Immature natural killer cell (primary cell): ENCODE data around the gene CNOT11. TPM values are rescaled to one million over a fixed set of nuclear protein-coding genes. Genes with fewer than 3 reads are reported as not detected.
"Not testable (repeated sequence)": the region's sequence is repeated elsewhere in the genome, so short reads cannot be mapped to it uniquely, and the experiment has no call there.

Experiments used
- DNase-seq, 3 donors: peaks; one replicate each; pipeline ENCODE4 v3.0.0; 2022; ENCODE audit warnings: mixed read lengths in 1 of 3
- H3K27ac Mint-ChIP-seq, 6 donors: one replicate each; pipeline ENCODE4 v1.8.0; 2020; ENCODE audit warnings: mixed read lengths in 6 of 6, mild to moderate bottlenecking in 5 of 6, inconsistent platforms in 4 of 6, moderate library complexity in 3 of 6
- H3K27me3 Mint-ChIP-seq, 3 donors: one replicate each; pipeline ENCODE4 v1.8.0; 2020 to 2021; ENCODE audit warnings: low read depth in 3 of 3, mild to moderate bottlenecking in 3 of 3, mixed read lengths in 3 of 3, moderate library complexity in 3 of 3, inconsistent platforms in 1 of 3
- H3K36me3 Mint-ChIP-seq, 3 donors: one replicate each; pipeline ENCODE4 v1.8.0; 2020; ENCODE audit warnings: mixed read lengths in 3 of 3, inconsistent platforms in 2 of 3, mild to moderate bottlenecking in 2 of 3
- H3K4me1 Mint-ChIP-seq, 2 donors: one replicate each; pipeline ENCODE4 v1.8.0; 2020; ENCODE audit warnings: inconsistent platforms in 2 of 2, mild to moderate bottlenecking in 2 of 2, mixed read lengths in 2 of 2, moderate library complexity in 1 of 2
- H3K4me3 Mint-ChIP-seq, 5 donors: one replicate each; pipeline ENCODE4 v1.8.0; 2020; ENCODE audit warnings: mild to moderate bottlenecking in 5 of 5, mixed read lengths in 5 of 5, inconsistent platforms in 3 of 5, moderate library complexity in 3 of 5
- H3K9me3 Mint-ChIP-seq, 6 donors: one replicate each; pipeline ENCODE4 v1.8.0; 2020; ENCODE audit warnings: mild to moderate bottlenecking in 6 of 6, mixed read lengths in 6 of 6, inconsistent platforms in 4 of 6, moderate library complexity in 3 of 6
- polyA plus RNA-seq, 3 donors: library from polyadenylated mRNA; unstranded; fragments of 300-500 nt; fragmentation: Illumina TruSeq; gene quantifications; one replicate each; pipeline ENCODE4 v1.2.3, GENCODE V29; 2021

The CNOT11 gene
- polyA plus RNA-seq, 3 donors from 2014 or later: 37.0 to 56.9 (median 39.3) TPM

GRCh38 chr2:101235956-101236355 is 16.7 kb upstream of the CNOT11 start:
- not testable (repeated sequence) for H3K9me3 Mint-ChIP-seq, H3K27ac Mint-ChIP-seq, H3K27me3 Mint-ChIP-seq, H3K4me1 Mint-ChIP-seq, H3K36me3 Mint-ChIP-seq, DNase-seq, H3K4me3 Mint-ChIP-seq

DNA sequence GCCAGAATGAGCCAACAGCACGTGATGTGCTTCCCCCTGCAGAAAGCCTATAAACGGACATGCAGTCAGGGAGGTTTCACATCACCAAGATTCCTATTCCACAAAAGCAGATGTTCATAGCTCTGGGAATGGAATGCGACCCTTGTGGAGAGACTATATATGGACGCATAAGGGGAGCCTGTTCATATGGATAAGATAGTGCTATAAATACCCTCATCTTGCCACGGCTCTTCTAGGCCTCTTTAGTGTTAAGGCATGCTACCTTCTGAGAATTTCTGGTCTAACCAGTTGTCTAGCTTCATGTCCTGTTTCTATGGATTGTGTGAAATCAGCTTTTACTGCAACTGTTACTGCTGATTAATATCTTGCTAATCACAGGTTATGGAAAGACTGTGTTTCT is 14.7 kb upstream of the CNOT11 start:
- H3K36me3 Mint-ChIP-seq, H3K4me1 Mint-ChIP-seq, H3K4me3 Mint-ChIP-seq, H3K27ac Mint-ChIP-seq, H3K27me3 Mint-ChIP-seq, DNase-seq, H3K9me3 Mint-ChIP-seq: not testable (repeated sequence)

DNA sequence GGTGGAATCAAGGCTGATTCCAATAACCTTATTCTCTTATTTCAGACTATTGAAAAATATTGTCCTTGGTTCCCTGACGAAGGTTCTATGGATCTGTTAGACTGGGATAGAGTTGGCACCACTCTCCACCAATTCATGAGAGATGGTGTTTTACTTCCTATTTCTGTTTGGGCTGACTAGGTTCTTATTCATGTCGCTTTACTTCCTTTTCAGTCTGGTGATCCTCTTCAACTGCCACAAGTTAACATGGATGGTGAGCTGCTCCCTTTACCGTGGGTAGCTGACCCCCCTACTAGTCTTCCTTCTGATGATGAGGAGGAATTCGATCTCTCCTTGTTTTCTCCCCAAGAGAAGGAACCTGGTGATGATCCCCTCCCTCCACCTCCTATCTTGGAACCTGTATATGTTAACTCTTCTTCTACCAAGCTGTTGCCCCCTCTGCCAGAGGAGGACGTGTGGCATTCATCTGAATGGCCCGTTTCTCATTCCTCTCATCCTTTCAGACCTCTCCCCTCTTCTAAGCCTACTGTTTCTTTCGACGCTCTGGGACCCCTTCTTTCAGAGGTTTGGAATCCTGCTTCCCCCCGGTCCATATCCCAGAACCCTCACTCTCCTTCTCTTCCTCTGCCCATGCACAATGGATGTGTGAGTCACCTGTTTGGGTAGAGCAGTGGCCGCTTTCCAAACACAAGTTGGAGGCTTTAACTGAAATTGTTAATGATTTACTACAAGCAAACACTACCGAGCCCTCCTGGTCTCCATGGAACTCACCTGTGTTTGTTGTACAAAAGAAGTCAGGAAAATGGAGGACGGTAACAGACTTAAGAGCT is 13.5 kb upstream of the CNOT11 start:
- H3K4me1 Mint-ChIP-seq: peaks cover 0 to 4% of the 10 kb centered on the region in 2 donors
- H3K9me3 Mint-ChIP-seq: peaks cover 0 to 3% (median 0%) of the 10 kb centered on the region in 6 donors
- peaks cover 0 to 6% (median 1%) of the 10 kb centered on the region in 3 donors for H3K27me3 Mint-ChIP-seq
- no peak overlapping the region for H3K4me3 Mint-ChIP-seq
- no peak for DNase-seq
- H3K36me3 Mint-ChIP-seq: no peaks in the 10 kb centered on the region
- peak overlapping the region in 1 of 6 donors; percentile 14 for H3K27ac Mint-ChIP-seq

- not testable (repeated sequence) for H3K36me3 Mint-ChIP-seq, H3K27ac Mint-ChIP-seq, H3K4me3 Mint-ChIP-seq, DNase-seq, H3K27me3 Mint-ChIP-seq, H3K9me3 Mint-ChIP-seq, H3K4me1 Mint-ChIP-seq
These were observed 12.9 kb upstream of the CNOT11 start for GRCh38 chr2:101239760-101240118.

DNA sequence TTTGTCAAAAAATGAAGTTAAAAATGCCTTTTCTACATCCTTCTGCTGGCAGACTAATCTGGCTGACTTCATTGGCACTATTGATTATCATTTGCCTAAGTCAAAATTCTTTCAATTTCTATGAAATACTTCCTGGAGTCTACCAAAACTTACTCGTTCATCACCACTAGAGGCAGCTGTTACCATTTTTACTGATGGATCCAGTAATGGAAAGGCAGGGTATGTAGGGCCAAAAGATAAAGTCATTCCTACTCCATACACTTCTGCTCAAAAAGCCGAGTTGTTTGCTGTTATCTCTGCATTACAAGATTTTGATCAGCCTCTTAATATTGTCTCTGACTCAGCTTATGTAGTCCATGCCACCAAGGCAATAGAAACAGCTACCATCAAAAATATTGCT is 12.0 kb upstream of the CNOT11 start:
- DNase-seq: peak in 2 of 3 donors; percentile 10 to 14
- H3K9me3 Mint-ChIP-seq, H3K4me3 Mint-ChIP-seq, H3K4me1 Mint-ChIP-seq, H3K27me3 Mint-ChIP-seq, H3K27ac Mint-ChIP-seq, H3K36me3 Mint-ChIP-seq: not testable (repeated sequence)

DNA sequence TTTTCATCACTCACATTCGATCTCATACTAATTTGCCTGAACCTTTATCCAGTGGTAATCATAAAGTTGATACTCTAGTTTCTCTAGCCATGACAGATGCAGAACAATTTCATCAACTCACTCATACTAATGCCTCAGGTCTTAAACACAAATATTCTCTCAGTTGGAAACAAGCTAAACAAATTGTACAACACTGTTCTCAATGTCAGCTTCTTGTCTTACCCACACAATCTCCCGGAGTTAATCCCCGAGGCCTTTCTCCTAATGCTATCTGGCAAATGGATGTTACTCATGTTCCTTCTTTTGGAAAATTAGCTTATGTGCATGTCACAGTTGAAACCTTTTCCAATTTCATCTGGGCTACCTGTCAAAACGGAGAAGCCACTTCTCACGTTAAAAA is 11.5 kb upstream of the CNOT11 start:
- peaks cover 0 to 6% (median 0%) of the 10 kb centered on the region in 3 donors for H3K27me3 Mint-ChIP-seq
- H3K9me3 Mint-ChIP-seq: peaks cover 0 to 3% (median 0%) of the 10 kb centered on the region in 6 donors
- no peak overlapping the region for H3K27ac Mint-ChIP-seq
- H3K4me3 Mint-ChIP-seq: no peak overlapping the region
- no peaks in the 10 kb centered on the region for H3K36me3 Mint-ChIP-seq
- DNase-seq: no peak
- H3K4me1 Mint-ChIP-seq: peaks cover 0 to 4% of the 10 kb centered on the region in 2 donors

GRCh38 chr2:101244373-101244772 is 8.3 kb upstream of the CNOT11 start:
- not testable (repeated sequence) for DNase-seq, H3K36me3 Mint-ChIP-seq, H3K4me1 Mint-ChIP-seq, H3K9me3 Mint-ChIP-seq, H3K27ac Mint-ChIP-seq, H3K4me3 Mint-ChIP-seq, H3K27me3 Mint-ChIP-seq

GRCh38 chr2:101244899-101245298 is 7.8 kb upstream of the CNOT11 start:
- not testable (repeated sequence) for H3K9me3 Mint-ChIP-seq, H3K27me3 Mint-ChIP-seq, H3K4me3 Mint-ChIP-seq, H3K36me3 Mint-ChIP-seq, H3K4me1 Mint-ChIP-seq, H3K27ac Mint-ChIP-seq, DNase-seq

GRCh38 chr2:101245468-101245867 is 7.2 kb upstream of the CNOT11 start:
- H3K4me1 Mint-ChIP-seq, H3K27ac Mint-ChIP-seq, H3K36me3 Mint-ChIP-seq, H3K27me3 Mint-ChIP-seq, H3K9me3 Mint-ChIP-seq, DNase-seq, H3K4me3 Mint-ChIP-seq: not testable (repeated sequence)

- Mint-ChIP-seq H3K27me3 (peaks cover 12 to 20% (median 16%) of the 10 kb centered on the region in 3 donors), H3K4me3 (peak overlapping the region in 1 of 5 donors; percentile 3), H3K4me1 (peaks cover 13 to 20% of the 10 kb centered on the region in 2 donors)
- H3K9me3 Mint-ChIP-seq, H3K27ac Mint-ChIP-seq, DNase-seq, H3K36me3 Mint-ChIP-seq: not testable (repeated sequence)
These were observed 3.9 kb upstream of the CNOT11 start for GRCh38 chr2:101248756-101249155.

DNA sequence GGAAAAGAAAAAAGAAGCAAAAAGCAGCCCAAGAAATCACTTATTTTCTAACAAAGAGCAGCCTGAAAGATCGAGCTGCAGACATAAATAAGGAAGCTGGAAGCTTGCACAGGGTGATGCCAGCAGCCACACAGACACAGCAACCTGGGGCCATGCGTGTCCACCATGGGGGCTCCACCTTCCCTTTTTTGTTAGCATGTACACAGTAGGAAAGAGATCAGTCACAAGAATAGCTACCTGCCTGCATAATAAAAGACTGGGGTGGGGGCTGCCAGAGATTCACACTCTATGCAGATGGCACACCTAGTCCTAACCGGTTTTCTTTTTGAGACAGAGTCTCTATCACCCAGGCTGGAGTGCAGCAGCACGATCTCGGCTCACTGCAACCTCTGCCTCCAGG is 2.9 kb upstream of the CNOT11 start:
- Mint-ChIP-seq H3K27ac (peak overlapping the region in 1 of 6 donors; percentile 36), H3K4me3 (no peak overlapping the region), H3K27me3 (peaks cover 12 to 22% (median 17%) of the 10 kb centered on the region in 3 donors), H3K9me3 (no peaks in the 10 kb centered on the region), H3K36me3 (no peaks in the 10 kb centered on the region), H3K4me1 (peaks cover 24 to 31% of the 10 kb centered on the region in 2 donors)
- no peak for DNase-seq

DNA sequence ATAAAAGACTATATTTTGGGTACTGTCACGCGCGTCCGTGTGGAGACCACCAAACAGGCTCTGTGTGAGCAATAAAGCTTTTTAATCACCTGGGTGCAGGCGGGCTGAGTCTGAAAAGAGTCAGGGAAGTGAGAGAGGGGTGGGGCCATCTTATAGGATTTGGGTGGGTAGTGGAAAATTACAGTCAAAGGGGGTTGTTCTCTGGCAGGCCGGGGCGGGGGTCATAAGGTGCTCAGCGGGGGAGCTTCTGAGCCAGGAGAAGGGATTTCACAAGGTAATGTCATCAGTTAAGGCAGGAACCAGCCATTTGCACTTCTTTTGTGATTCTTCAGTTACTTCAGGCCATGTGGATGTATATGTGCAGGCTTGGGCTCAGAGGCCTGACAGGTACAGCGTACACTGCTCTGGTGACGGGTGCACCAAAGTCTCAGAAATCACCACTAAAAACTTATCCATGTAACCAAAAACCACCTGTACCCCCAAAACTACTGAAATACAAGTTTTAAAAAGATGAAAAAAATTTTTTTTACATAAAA is 1.4 kb upstream of the CNOT11 start:
- H3K27ac Mint-ChIP-seq: peak overlapping the region in 4 of 6 donors; percentile 26 to 77 (median 48)
- not testable (repeated sequence) for H3K9me3 Mint-ChIP-seq, H3K36me3 Mint-ChIP-seq, DNase-seq
- H3K4me1 Mint-ChIP-seq: peaks cover 35 to 46% of the 10 kb centered on the region in 2 donors
- H3K27me3 Mint-ChIP-seq: peaks cover 12 to 24% (median 17%) of the 10 kb centered on the region in 3 donors
- H3K4me3 Mint-ChIP-seq: peak overlapping the region; percentile 15 to 52 (median 39)

DNA sequence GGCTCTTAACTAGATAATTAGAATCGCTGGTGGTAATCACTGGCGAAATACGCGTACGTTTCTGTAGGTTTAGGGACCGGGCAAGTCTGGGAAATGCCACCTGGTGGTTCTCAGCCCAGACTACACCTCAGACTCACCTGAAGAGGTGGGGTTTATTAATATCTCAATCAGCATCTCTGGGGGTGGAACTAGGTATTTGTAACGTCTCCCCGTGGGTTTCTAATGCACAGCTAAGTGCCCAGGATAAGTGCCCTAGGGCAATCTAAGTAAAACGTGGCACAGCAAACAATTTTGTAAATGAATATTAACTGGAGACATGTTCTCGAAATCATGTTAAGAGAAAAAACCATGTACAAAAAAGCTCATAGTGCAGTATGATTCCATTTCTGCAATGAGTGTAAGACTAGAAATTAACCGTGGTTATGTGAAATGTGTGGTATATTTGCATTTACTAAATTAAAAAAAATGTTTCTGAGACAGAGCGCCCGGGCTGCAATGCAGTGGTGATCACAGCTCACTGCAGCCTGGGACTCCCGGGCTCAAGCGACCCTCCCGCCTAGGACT is 760 bp upstream of the CNOT11 start:
- Mint-ChIP-seq H3K27ac (peak overlapping the region; percentile 90 to 99 (median 96)), H3K36me3 (peaks cover 0 to 3% (median 0%) of the 10 kb centered on the region in 3 donors), H3K9me3 (no peaks in the 10 kb centered on the region), H3K4me1 (peaks cover 38 to 49% of the 10 kb centered on the region in 2 donors), H3K27me3 (peaks cover 12 to 24% (median 17%) of the 10 kb centered on the region in 3 donors), H3K4me3 (peak overlapping the region; percentile 92 to 99 (median 96))
- DNase-seq: no peak

GRCh38 chr2:101253013-101253702 is 472 bp downstream of the CNOT11 start:
- peak overlapping the region; percentile 90 to 99 (median 97) for H3K27ac Mint-ChIP-seq
- peaks cover 45 to 58% of the 10 kb centered on the region in 2 donors for H3K4me1 Mint-ChIP-seq
- H3K27me3 Mint-ChIP-seq: peaks cover 12 to 24% (median 17%) of the 10 kb centered on the region in 3 donors
- H3K4me3 Mint-ChIP-seq: peak overlapping the region; percentile 92 to 99 (median 96)
- peaks cover 0 to 6% (median 5%) of the 10 kb centered on the region in 3 donors for H3K36me3 Mint-ChIP-seq
- DNase-seq: peak; percentile 81 to 85 (median 85)
- no peaks in the 10 kb centered on the region for H3K9me3 Mint-ChIP-seq
